K562 (cell line): ENCODE results near the gene AK2. TPM values are rescaled to one million over a fixed set of nuclear protein-coding genes. Genes with fewer than 3 reads are reported as not detected.

Experiments used
- BRD9 ChIP-seq: fragments of 450-650 bp; IDR thresholded peaks from 2 replicates; pipeline ENCODE4 v1.6.1; 2018; ENCODE audit warnings: low read depth; ENCODE audit not compliant: partially characterized antibody
- HMGXB4 ChIP-seq: sonication (generic); formaldehyde crosslinking; IDR thresholded peaks from 2 replicates; pipeline ENCODE4 v1.8.1; 2023; ENCODE audit warnings: mild to moderate bottlenecking, missing genetic modification reagents
- ID3 ChIP-seq, 2 experiments: fragments of 250-450 bp in 1 of 2; fragments of 450-650 bp in 1 of 2; sonication (Bioruptor Pico) in 1 of 2; IDR thresholded peaks; 2 replicates each; pipeline versions ENCODE4 v1.6.1 to v1.8.0; 2016 to 2021; ENCODE audit warnings: mild to moderate bottlenecking in 2 of 2, moderate library complexity in 2 of 2, missing compliant biosample characterization in 1 of 2, missing genetic modification characterization in 1 of 2
- KLF1 ChIP-seq: fragments of 450-650 bp; IDR thresholded peaks from 2 replicates; pipeline ENCODE4 v1.6.1; 2016; ENCODE audit warnings: missing genetic modification characterization, missing compliant biosample characterization
- MECOM ChIP-seq: fragments of 250-450 bp; sonication (Bioruptor Pico); IDR thresholded peaks from 2 replicates; pipeline ENCODE4 v1.8.0; 2022; ENCODE audit warnings: inconsistent platforms
- MED1 ChIP-seq: sonication (generic); formaldehyde crosslinking; IDR thresholded peaks from 2 replicates; pipeline ENCODE4 v1.8.1; 2023; ENCODE audit warnings: missing genetic modification reagents, borderline replicate concordance
- MTA1 ChIP-seq: fragments of 450-650 bp; IDR thresholded peaks from 2 replicates; pipeline ENCODE4 v1.6.1; 2017; ENCODE audit warnings: borderline replicate concordance
- NONO ChIP-seq, 2 experiments: fragments of 200-400 bp in 1 of 2; fragments of 450-650 bp in 1 of 2; formaldehyde crosslinking in 1 of 2; IDR thresholded peaks; 2 replicates each; pipeline ENCODE4 v1.6.1; 2017; ENCODE audit warnings: low read depth in 2 of 2, mild to moderate bottlenecking in 2 of 2, moderate library complexity in 2 of 2, low read length in 1 of 2
- PHB ChIP-seq: fragments of 250-450 bp; sonication (Bioruptor Pico); IDR thresholded peaks from 2 replicates; pipeline ENCODE4 v1.5.0; 2021
- POLR3G ChIP-seq: IDR thresholded peaks from 2 replicates; pipeline ENCODE4 v1.6.1; 2011; ENCODE audit not compliant: insufficient read length, insufficient replicate concordance; ENCODE audit errors: extremely low read depth
- PTBP1 ChIP-seq: fragments of 200-400 bp; formaldehyde crosslinking; IDR thresholded peaks from 2 replicates; pipeline ENCODE4 v1.6.1; 2017; ENCODE audit warnings: low read depth, low read length
- RBM22 ChIP-seq: fragments of 200-400 bp; formaldehyde crosslinking; IDR thresholded peaks from 2 replicates; pipeline ENCODE4 v1.6.1; 2018; ENCODE audit warnings: low read length, low read depth; ENCODE audit not compliant: poor library complexity, severe bottlenecking
- SAFB2 ChIP-seq: fragments of 200-400 bp; formaldehyde crosslinking; IDR thresholded peaks from 2 replicates; pipeline ENCODE4 v1.6.1; 2018; ENCODE audit warnings: borderline replicate concordance, low read length, low read depth, moderate library complexity; ENCODE audit not compliant: severe bottlenecking
- THRA ChIP-seq: fragments of 450-650 bp; IDR thresholded peaks from 2 replicates; pipeline ENCODE4 v1.6.1; 2017; ENCODE audit warnings: mild to moderate bottlenecking, moderate library complexity
- TRIM25 ChIP-seq: fragments of 450-650 bp; IDR thresholded peaks from 2 replicates; pipeline ENCODE4 v1.7.0; 2016; ENCODE audit warnings: borderline replicate concordance
- ZHX1 ChIP-seq: fragments of 150-350 bp; conservative IDR thresholded peaks from 2 replicates; pipeline ENCODE4 v1.6.1; 2014; ENCODE audit warnings: low read length
- ZKSCAN1 ChIP-seq: fragments of 150-350 bp; IDR thresholded peaks from 2 replicates; pipeline ENCODE4 v1.6.1; 2016; ENCODE audit warnings: low read depth, low read length
- ZNF280A ChIP-seq: fragments of 450-650 bp; IDR thresholded peaks from 2 replicates; pipeline ENCODE4 v1.6.1; 2018; ENCODE audit warnings: mild to moderate bottlenecking, low read depth; ENCODE audit not compliant: partially characterized antibody
- ZNF311 ChIP-seq: fragments of 250-450 bp; sonication (Bioruptor Pico); IDR thresholded peaks from 2 replicates; pipeline ENCODE4 v1.4.0; 2020; ENCODE audit warnings: mild to moderate bottlenecking, moderate library complexity
- polyA plus RNA-seq, 8 experiments: library from polyadenylated mRNA; depleted of rRNA in 4 of 8; stranded (reverse) in 5 of 8; unstranded in 3 of 8; fragments of >200 nt; fragmentation: Nextera tagmentation in 2 of 8; fragmentation: Illumina TruSeq in 1 of 8; extraction: Ambion mirVana in 2 of 8; extraction: Trizol in 1 of 8; gene quantifications; 2 replicates each; pipeline versions ENCODE4 v1.2.1 to v1.2.3, GENCODE V29; 2011 to 2014; ENCODE audit warnings: inconsistent platforms in 1 of 8, missing spikeins in 1 of 8
- total RNA-seq, 7 experiments: library from RNA; depleted of rRNA in 6 of 7; stranded (reverse); fragments of >200 nt in 6 of 7; fragmentation: Illumina TruSeq in 2 of 7; extraction: Trizol in 2 of 7; gene quantifications; 2 replicates each; pipeline versions ENCODE4 v1.2.1 to v1.2.3, GENCODE V29; 2011 to 2021; ENCODE audit warnings: low replicate concordance in 1 of 7

The AK2 gene
- total and polyA plus RNA-seq, 9 of the 15 experiments (the other 6 are each of a cell fraction or from before 2014, with no cell fraction given), result 105 to 1,050 (median 509) TPM

GRCh38 chr1:33009561-33009960, 27.1 kb downstream of the AK2 start (continued):
- no peak for TF ChIP-seq SAFB2
- no peak for TF ChIP-seq ZHX1
- TF ChIP-seq ID3 (CRISPR knock-in tag; IDR thresholded peaks at IDR 0.05), result no peak
- TF ChIP-seq ID3 (tag; IDR thresholded peaks at IDR 0.05), result peak; percentile 43; the same call in 1 of the 2 replicates
- no peak for TF ChIP-seq HMGXB4 (CRISPR knock-in tag)
- no peak for TF ChIP-seq THRA
- no peak for TF ChIP-seq NONO (IDR thresholded peaks at IDR 0.05; ENCODE audit: low read depth in 2 of 2, low read length in 1 of 2)
- TF ChIP-seq POLR3G, result no peak
- TF ChIP-seq MECOM (CRISPR knock-in tag), result no peak
- TF ChIP-seq PHB (CRISPR knock-in tag), result no peak
- no peak for TF ChIP-seq ZNF280A
- no peak for TF ChIP-seq BRD9
- TF ChIP-seq ZNF311 (CRISPR knock-in tag), result no peak
- no peak for TF ChIP-seq PTBP1
- no peak for TF ChIP-seq TRIM25
- no peak for TF ChIP-seq RBM22
- no peak for TF ChIP-seq ZKSCAN1
- TF ChIP-seq MTA1, result peak; percentile 19; the same call in 1 of the 2 replicates
- no peak for TF ChIP-seq KLF1 (tag)
- no peak for TF ChIP-seq MED1
